Measurements from ENCODE around the gene RPL38. TPM values are rescaled to one million over a fixed set of nuclear protein-coding genes. Genes with fewer than 3 reads are reported as not detected.
A peak's percentile ranks its signal among the peaks of the same experiment; 100 is the strongest.

Gene RPL38
- total RNA-seq, 1 experiment from 2014 or later: 3,689 TPM

- ChIA-PET CTCF (no interaction called here), POLR2A (ENCODE audit: unreplicated experiment) (no interaction called here)
- Histone ChIP-seq H3K27me3 (ENCODE audit: low read length) (no peaks in the 10 kb centered on the region), H3K9ac (ENCODE audit: low read length) (no peak overlapping the region), H3K4me1 (ENCODE audit: insufficient read depth, low read length) (peaks cover 5% of the 10 kb centered on the region; the same call in 1 of the 2 replicates), H4K20me1 (ENCODE audit: low read length) (no peaks in the 10 kb centered on the region), H3K9me3 (ENCODE audit: low read length) (no peaks in the 10 kb centered on the region), H3K36me3 (ENCODE audit: low read depth, low read length) (no peaks in the 10 kb centered on the region), H3F3A (ENCODE audit: low read length, unreplicated experiment) (no peaks in the 10 kb centered on the region), H3K79me2 (ENCODE audit: low read length) (0 out of 2 replicates have a peak, but pooled peaks cover 6% of the 10 kb centered on the region), H2AFZ (ENCODE audit: low read length) (no peak overlapping the region), H3K4me3 (ENCODE audit: low read length) (no peak overlapping the region), H3K4me2 (ENCODE audit: low read length) (no peak overlapping the region), H3K27ac (ENCODE audit: low read length) (no peak overlapping the region), H3K9me2 (replicated peaks; ENCODE audit: low read length) (no peaks in the 10 kb centered on the region)
- intact Hi-C loops (cut with micrococcal nuclease): no loop called here
- TF ChIP-seq EZH2phosphoT487 (IDR thresholded peaks at IDR 0.05; ENCODE audit: borderline replicate concordance, low read length) (no peak), CTCF (conservative IDR thresholded peaks at IDR 0.05; ENCODE audit: low read depth, low read length) (no peak)
- no TSS peak for BruUV-seq (replicated peaks)
- no peak for ATAC-seq
- no peak for DNase-seq
Observed at GRCh38 chr17:74218436-74218835, 15.0 kb downstream of the RPL38 start.

GRCh38 chr17:74219576-74220133 is 16.2 kb downstream of the RPL38 start:
- Histone ChIP-seq H3K9ac (ENCODE audit: low read length) (no peak overlapping the region), H3K27me3 (ENCODE audit: low read length) (no peaks in the 10 kb centered on the region), H3K9me3 (ENCODE audit: low read length) (no peaks in the 10 kb centered on the region), H3K36me3 (ENCODE audit: low read depth, low read length) (no peaks in the 10 kb centered on the region), H3K4me3 (ENCODE audit: low read length) (no peak overlapping the region), H3K4me1 (ENCODE audit: insufficient read depth, low read length) (no peaks in the 10 kb centered on the region), H3K79me2 (ENCODE audit: low read length) (no peaks in the 10 kb centered on the region), H2AFZ (ENCODE audit: low read length) (no peak overlapping the region), H3K4me2 (ENCODE audit: low read length) (no peak overlapping the region), H3K27ac (ENCODE audit: low read length) (no peak overlapping the region), H3K9me2 (replicated peaks; ENCODE audit: low read length) (no peaks in the 10 kb centered on the region), H4K20me1 (ENCODE audit: low read length) (no peaks in the 10 kb centered on the region), H3F3A (ENCODE audit: low read length, unreplicated experiment) (no peaks in the 10 kb centered on the region)
- no TSS peak for BruUV-seq (replicated peaks)
- ChIA-PET POLR2A (ENCODE audit: unreplicated experiment) (no interaction called here), CTCF (no interaction called here)
- no peak for TF ChIP-seq EZH2phosphoT487 (IDR thresholded peaks at IDR 0.05; ENCODE audit: borderline replicate concordance, low read length)
- TF ChIP-seq CTCF (conservative IDR thresholded peaks at IDR 0.05; ENCODE audit: low read depth, low read length): no peak
- TF ChIP-seq EZH2 (IDR thresholded peaks at IDR 0.05; ENCODE audit: low read length, unreplicated experiment): no peak
- ATAC-seq: no peak
- intact Hi-C loops (cut with micrococcal nuclease): loop anchor here (1.0 kb wide), 1 partner anchor 41 kb away; no protein-coding TSS in a partner anchor
- no peak for DNase-seq

GRCh38 chr17:74220219-74220618 is 16.7 kb downstream of the RPL38 start:
- ChIA-PET POLR2A (ENCODE audit: unreplicated experiment) (no interaction called here), CTCF (no interaction called here)
- Histone ChIP-seq H3K9me2 (replicated peaks; ENCODE audit: low read length) (no peaks in the 10 kb centered on the region), H3K79me2 (ENCODE audit: low read length) (no peaks in the 10 kb centered on the region), H3F3A (ENCODE audit: low read length, unreplicated experiment) (no peaks in the 10 kb centered on the region), H4K20me1 (ENCODE audit: low read length) (no peaks in the 10 kb centered on the region), H3K36me3 (ENCODE audit: low read depth, low read length) (no peaks in the 10 kb centered on the region), H3K4me1 (ENCODE audit: insufficient read depth, low read length) (no peaks in the 10 kb centered on the region), H3K27me3 (ENCODE audit: low read length) (no peaks in the 10 kb centered on the region), H3K9ac (ENCODE audit: low read length) (no peak overlapping the region), H3K9me3 (ENCODE audit: low read length) (no peaks in the 10 kb centered on the region), H2AFZ (ENCODE audit: low read length) (no peak overlapping the region), H3K4me2 (ENCODE audit: low read length) (no peak overlapping the region), H3K4me3 (ENCODE audit: low read length) (no peak overlapping the region), H3K27ac (ENCODE audit: low read length) (no peak overlapping the region)
- DNase-seq: no peak
- TF ChIP-seq EZH2phosphoT487 (IDR thresholded peaks at IDR 0.05; ENCODE audit: borderline replicate concordance, low read length) (no peak), CTCF (conservative IDR thresholded peaks at IDR 0.05; ENCODE audit: low read depth, low read length) (no peak), EZH2 (IDR thresholded peaks at IDR 0.05; ENCODE audit: low read length, unreplicated experiment) (no peak)
- ATAC-seq: peak; percentile 44; the same call in 1 of the 2 replicates
- no TSS peak for BruUV-seq (replicated peaks)
- intact Hi-C loops (cut with micrococcal nuclease): loop anchor here (1.0 kb wide), 1 partner anchor 40 kb away; no protein-coding TSS in a partner anchor
